ENCODE data around the gene C1orf146. TPM values are rescaled to one million over a fixed set of nuclear protein-coding genes. Genes with fewer than 3 reads are reported as not detected.
A peak's percentile ranks its signal among the peaks of the same experiment; 100 is the strongest.

Gene C1orf146
- total RNA-seq, 1 donor, result not detected

- DNase-seq (ENCODE audit: low read depth), result no peak
- no peak for TF ChIP-seq CTCF (IDR thresholded peaks at IDR 0.05; ENCODE audit: insufficient read depth, low read length)
- H3K4me3 ChIP-seq (ENCODE audit: low read depth, low read length), result no peak overlapping the region
These were observed 26.0 kb upstream of the C1orf146 start for GRCh38 chr1:92191726-92192125.

GRCh38 chr1:92192246-92192645, 25.5 kb upstream of the C1orf146 start:
- no peak overlapping the region for H3K4me3 ChIP-seq (ENCODE audit: low read depth, low read length)
- no peak for DNase-seq (ENCODE audit: low read depth)
- TF ChIP-seq CTCF (IDR thresholded peaks at IDR 0.05; ENCODE audit: insufficient read depth, low read length), result no peak

- TF ChIP-seq CTCF (IDR thresholded peaks at IDR 0.05; ENCODE audit: insufficient read depth, low read length), result no peak
- DNase-seq (ENCODE audit: low read depth), result peak; percentile 24
- no peak overlapping the region for H3K4me3 ChIP-seq (ENCODE audit: low read depth, low read length)
These were observed 23.2 kb upstream of the C1orf146 start for GRCh38 chr1:92194511-92194910.

- TF ChIP-seq CTCF (IDR thresholded peaks at IDR 0.05; ENCODE audit: insufficient read depth, low read length), result no peak
- DNase-seq (ENCODE audit: low read depth), result no peak
- no peak overlapping the region for H3K4me3 ChIP-seq (ENCODE audit: low read depth, low read length)
These were observed 15.7 kb upstream of the C1orf146 start for GRCh38 chr1:92201973-92202372.

GRCh38 chr1:92203105-92203504, 14.6 kb upstream of the C1orf146 start:
- TF ChIP-seq CTCF (IDR thresholded peaks at IDR 0.05; ENCODE audit: insufficient read depth, low read length), result no peak
- H3K4me3 ChIP-seq (ENCODE audit: low read depth, low read length), result no peak overlapping the region

GRCh38 chr1:92210701-92211100, 7.0 kb upstream of the C1orf146 start:
- no peak overlapping the region for H3K4me3 ChIP-seq (ENCODE audit: low read depth, low read length)
- DNase-seq (ENCODE audit: low read depth), result no peak
- TF ChIP-seq CTCF (IDR thresholded peaks at IDR 0.05; ENCODE audit: insufficient read depth, low read length), result no peak

More at GRCh38 chr1:92203105-92203504, 14.6 kb upstream of the C1orf146 start:
- DNase-seq (ENCODE audit: low read depth), result no peak

GRCh38 chr1:92211166-92211565, 6.5 kb upstream of the C1orf146 start:
- TF ChIP-seq CTCF (IDR thresholded peaks at IDR 0.05; ENCODE audit: insufficient read depth, low read length), result no peak
- no peak overlapping the region for H3K4me3 ChIP-seq (ENCODE audit: low read depth, low read length)
- peak; percentile 65 for DNase-seq (ENCODE audit: low read depth)

All from fibroblast of the aortic adventitia (primary cell).